ENCODE measurements around the gene HMGA1.

DNA sequence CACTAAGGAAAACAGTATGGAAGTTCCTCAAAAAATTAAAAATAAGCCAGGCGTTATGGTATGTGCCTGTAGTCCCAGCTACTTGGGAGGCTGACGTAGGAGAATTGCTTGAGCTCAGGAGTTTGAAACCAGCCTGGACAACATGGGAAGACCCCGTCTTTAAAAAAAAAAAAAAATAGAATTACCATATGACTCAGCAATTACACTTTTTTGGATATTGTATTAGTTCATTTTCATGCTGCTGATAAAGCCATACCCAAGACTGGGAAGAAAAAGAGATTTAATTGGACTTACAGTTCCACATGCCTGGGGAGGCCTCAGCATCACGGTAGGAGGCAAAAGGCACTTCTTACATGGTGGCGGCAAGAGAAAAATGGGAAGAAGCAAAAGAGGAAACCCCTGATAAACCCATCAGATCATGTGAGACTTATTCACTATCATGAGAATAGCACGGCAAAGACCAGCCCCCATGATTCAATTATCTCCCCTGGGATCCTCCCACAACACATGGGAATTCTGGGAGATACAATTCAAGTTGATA is 22.9 kb downstream of the HMGA1 start:
- TF ChIP-seq EP300 (IDR thresholded peaks at IDR 0.05; ENCODE audit: borderline replicate concordance) (no peak), CEBPB (IDR thresholded peaks at IDR 0.05) (no peak), CREB1 (IDR thresholded peaks at IDR 0.05; ENCODE audit: low read depth) (no peak), RAD21 (IDR thresholded peaks at IDR 0.05; ENCODE audit: low read depth) (no peak), ZBTB7A (IDR thresholded peaks at IDR 0.05; ENCODE audit: low read depth) (no peak), MAX (IDR thresholded peaks at IDR 0.05) (no peak), TCF12 (IDR thresholded peaks at IDR 0.05; ENCODE audit: low read depth) (no peak), EGR1 (IDR thresholded peaks at IDR 0.05) (no peak), FOXM1 (IDR thresholded peaks at IDR 0.05; ENCODE audit: borderline replicate concordance, low read depth) (no peak)
- TF ChIP-seq, protein P1, sequence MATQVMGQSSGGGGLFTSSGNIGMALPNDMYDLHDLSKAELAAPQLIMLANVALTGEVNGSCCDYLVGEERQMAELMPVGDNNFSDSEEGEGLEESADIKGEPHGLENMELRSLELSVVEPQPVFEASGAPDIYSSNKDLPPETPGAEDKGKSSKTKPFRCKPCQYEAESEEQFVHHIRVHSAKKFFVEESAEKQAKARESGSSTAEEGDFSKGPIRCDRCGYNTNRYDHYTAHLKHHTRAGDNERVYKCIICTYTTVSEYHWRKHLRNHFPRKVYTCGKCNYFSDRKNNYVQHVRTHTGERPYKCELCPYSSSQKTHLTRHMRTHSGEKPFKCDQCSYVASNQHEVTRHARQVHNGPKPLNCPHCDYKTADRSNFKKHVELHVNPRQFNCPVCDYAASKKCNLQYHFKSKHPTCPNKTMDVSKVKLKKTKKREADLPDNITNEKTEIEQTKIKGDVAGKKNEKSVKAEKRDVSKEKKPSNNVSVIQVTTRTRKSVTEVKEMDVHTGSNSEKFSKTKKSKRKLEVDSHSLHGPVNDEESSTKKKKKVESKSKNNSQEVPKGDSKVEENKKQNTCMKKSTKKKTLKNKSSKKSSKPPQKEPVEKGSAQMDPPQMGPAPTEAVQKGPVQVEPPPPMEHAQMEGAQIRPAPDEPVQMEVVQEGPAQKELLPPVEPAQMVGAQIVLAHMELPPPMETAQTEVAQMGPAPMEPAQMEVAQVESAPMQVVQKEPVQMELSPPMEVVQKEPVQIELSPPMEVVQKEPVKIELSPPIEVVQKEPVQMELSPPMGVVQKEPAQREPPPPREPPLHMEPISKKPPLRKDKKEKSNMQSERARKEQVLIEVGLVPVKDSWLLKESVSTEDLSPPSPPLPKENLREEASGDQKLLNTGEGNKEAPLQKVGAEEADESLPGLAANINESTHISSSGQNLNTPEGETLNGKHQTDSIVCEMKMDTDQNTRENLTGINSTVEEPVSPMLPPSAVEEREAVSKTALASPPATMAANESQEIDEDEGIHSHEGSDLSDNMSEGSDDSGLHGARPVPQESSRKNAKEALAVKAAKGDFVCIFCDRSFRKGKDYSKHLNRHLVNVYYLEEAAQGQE (IDR thresholded peaks at IDR 0.05; ENCODE audit: low read depth), result no peak
